ENCODE results near the gene HMCN2. TPM values are rescaled to one million over a fixed set of nuclear protein-coding genes. Genes with fewer than 3 reads are reported as not detected.

HMCN2 gene
- polyA plus RNA-seq, 2 of the 4 experiments (the other 2 are of a cell fraction) = 0.01 TPM; not detected in 1

DNA sequence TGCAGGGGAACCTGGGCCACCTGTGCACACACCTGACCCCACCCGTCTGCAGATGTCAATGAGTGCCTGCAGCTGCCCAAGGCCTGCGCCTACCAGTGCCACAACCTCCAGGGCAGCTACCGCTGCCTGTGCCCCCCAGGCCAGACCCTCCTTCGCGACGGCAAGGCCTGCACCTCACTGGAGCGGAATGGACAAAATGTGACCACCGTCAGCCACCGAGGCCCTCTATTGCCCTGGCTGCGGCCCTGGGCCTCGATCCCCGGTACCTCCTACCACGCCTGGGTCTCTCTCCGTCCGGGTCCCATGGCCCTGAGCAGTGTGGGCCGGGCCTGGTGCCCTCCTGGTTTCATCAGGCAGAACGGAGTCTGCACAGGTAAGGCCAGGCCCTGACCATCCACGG is 164.7 kb downstream of the HMCN2 start:
- H3K9me3 ChIP-seq = no peaks in the 10 kb centered on the region
- peaks cover 12% of the 10 kb centered on the region; the same call in 2 of the 3 replicates for H3K4me1 ChIP-seq
- TF ChIP-seq CEBPB (IDR thresholded peaks at IDR 0.05) (no peak), RCOR1 (IDR thresholded peaks at IDR 0.05; ENCODE audit: low read depth, low read length) (no peak), EHF (CRISPR knock-in tag; IDR thresholded peaks at IDR 0.05) (no peak), JUNB (IDR thresholded peaks at IDR 0.05) (no peak), CBX2 (IDR thresholded peaks at IDR 0.05; ENCODE audit: borderline replicate concordance, low read depth) (no peak), FOSB (CRISPR knock-in tag; IDR thresholded peaks at IDR 0.05) (no peak), PHF8 (IDR thresholded peaks at IDR 0.05; ENCODE audit: borderline replicate concordance, low read depth) (no peak), KDM1A (IDR thresholded peaks at IDR 0.05; ENCODE audit: low read depth) (no peak)
- TF ChIP-seq, protein P1, sequence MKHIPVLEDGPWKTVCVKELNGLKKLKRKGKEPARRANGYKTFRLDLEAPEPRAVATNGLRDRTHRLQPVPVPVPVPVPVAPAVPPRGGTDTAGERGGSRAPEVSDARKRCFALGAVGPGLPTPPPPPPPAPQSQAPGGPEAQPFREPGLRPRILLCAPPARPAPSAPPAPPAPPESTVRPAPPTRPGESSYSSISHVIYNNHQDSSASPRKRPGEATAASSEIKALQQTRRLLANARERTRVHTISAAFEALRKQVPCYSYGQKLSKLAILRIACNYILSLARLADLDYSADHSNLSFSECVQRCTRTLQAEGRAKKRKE (CRISPR knock-in tag; IDR thresholded peaks at IDR 0.05; ENCODE audit: low read depth) = no peak
- TF ChIP-seq, protein P2, sequence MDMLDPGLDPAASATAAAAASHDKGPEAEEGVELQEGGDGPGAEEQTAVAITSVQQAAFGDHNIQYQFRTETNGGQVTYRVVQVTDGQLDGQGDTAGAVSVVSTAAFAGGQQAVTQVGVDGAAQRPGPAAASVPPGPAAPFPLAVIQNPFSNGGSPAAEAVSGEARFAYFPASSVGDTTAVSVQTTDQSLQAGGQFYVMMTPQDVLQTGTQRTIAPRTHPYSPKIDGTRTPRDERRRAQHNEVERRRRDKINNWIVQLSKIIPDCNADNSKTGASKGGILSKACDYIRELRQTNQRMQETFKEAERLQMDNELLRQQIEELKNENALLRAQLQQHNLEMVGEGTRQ (IDR thresholded peaks at IDR 0.05) = no peak
- no peak overlapping the region for H3K27ac ChIP-seq
- H3K4me2 ChIP-seq = no peak overlapping the region
- no peak for ATAC-seq
- FAIRE-seq = no peak
- CTCF ChIA-PET = no interaction called here
- POLR2A ChIA-PET = no interaction called here
- 88% methylated on average over 13 of the region's 18 CpGs for WGBS (ENCODE audit: missing lambda C conversion rate)
- DNase-seq (ENCODE audit: low read depth in 1 of 2, low spot score in 1 of 2) = no peak
- no peak overlapping the region for H3K4me3 ChIP-seq

DNA sequence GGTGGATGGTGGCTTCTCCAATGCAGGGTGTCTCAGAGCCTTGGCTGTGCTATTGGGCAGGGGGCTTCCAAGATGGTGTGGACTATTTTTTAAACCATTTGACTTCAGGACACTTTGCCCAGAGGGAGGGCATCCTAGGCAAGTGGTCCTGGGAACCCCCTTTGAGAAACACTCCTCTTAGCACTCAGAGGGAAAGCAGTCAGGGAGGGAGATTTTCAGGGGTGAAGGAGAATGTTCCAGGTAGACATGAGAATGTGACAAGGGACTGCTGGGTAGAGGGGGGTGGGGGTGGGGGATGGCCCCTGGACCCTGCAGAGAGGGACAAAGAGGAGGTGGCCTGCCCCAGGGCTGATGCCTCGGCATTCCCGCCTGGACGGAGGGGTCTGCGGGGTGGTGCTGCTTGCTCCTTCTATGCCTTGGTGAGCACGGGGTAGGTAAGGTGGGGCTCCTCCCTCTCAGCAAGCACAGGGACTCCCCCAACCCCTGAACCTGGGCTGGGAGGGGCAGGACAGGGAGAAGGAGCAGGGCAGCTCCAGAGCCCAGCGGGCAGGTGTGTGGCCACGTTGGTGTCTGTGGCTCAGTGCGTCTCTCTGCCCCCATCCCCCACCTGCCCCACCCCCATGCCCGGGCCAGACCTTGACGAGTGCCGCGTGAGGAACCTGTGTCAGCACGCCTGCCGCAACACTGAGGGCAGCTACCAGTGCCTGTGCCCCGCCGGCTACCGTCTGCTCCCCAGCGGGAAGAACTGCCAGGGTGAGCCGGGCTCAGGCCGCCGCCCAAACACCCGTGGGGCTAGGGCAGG is 165.4 kb downstream of the HMCN2 start:
- no peak for ATAC-seq
- DNase-seq (ENCODE audit: low read depth in 1 of 2, low spot score in 1 of 2) = no peak
- TF ChIP-seq NFE2L2 (conservative IDR thresholded peaks at IDR 0.05; ENCODE audit: low read length) (no peak), POLR2AphosphoS2 (conservative IDR thresholded peaks at IDR 0.05; ENCODE audit: low read length) (no peak), CBX8 (IDR thresholded peaks at IDR 0.05) (no peak), RARB (CRISPR knock-in tag; IDR thresholded peaks at IDR 0.05) (no peak), ESRRA (IDR thresholded peaks at IDR 0.05; ENCODE audit: borderline replicate concordance, low read length) (no peak), HEYL (CRISPR knock-in tag; IDR thresholded peaks at IDR 0.05) (no peak), TP53 (CRISPR knock-in tag; IDR thresholded peaks at IDR 0.05) (no peak), SMC3 (IDR thresholded peaks at IDR 0.05) (no peak), ZC3H11A (IDR thresholded peaks at IDR 0.05) (no peak), FOXS1 (CRISPR knock-in tag; IDR thresholded peaks at IDR 0.05) (no peak), EHF (CRISPR knock-in tag; IDR thresholded peaks at IDR 0.05) (no peak)
- TF ChIP-seq, protein P2 (IDR thresholded peaks at IDR 0.05) = no peak
- 93% methylated on average over 9 of the region's 22 CpGs for WGBS (ENCODE audit: missing lambda C conversion rate)
- no peak for FAIRE-seq
- Histone ChIP-seq H3K4me2 (no peak overlapping the region), H3K4me1 (peaks cover 12% of the 10 kb centered on the region; the same call in 2 of the 3 replicates), H3K4me3 (no peak overlapping the region), H3K9me3 (no peaks in the 10 kb centered on the region), H3K27ac (no peak overlapping the region)
- ChIA-PET POLR2A (no interaction called here), CTCF (interaction anchor here (1.3 to 4.6 kb wide), 3 partner anchors 12 to 30 kb away, joined by 4 to 26 read pairs (median 4); no protein-coding TSS in a partner anchor)
